NCI-H774 (cell line): ENCODE measurements around the gene INPPL1.

ENCODE experiments used
- DNase-seq: peaks from one replicate; lab custom pipeline; 2025; lab: John Stamatoyannopoulos, UW

The INPPL1 gene

DNA sequence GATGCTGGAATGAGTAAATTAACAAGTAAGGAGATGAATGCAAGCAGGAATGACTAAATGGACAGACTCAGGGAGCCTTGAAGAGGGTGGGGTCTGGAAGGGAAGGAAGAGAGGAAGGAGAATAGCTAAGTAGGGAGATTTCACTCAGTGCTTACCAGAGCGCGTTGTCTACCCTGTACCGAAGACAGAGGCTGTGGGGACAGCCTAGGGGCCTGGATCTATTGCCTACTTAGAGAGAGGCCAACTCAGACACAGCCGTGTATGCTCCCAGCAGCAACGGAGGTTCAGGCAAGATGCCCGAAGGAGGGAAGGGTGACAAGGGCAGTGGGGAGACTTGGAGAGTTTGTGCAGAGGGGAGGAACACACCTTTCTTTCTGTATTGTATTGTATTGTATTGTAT lies 7.9 kb upstream of the INPPL1 start, which contains the start of gene FOLR2:
Gene FOLR2 (plus strand): TSS at position 157 of the 400 bp plus-strand sequence. CDS start 1,791 bp downstream, outside the sequence.
- DNase-seq, result no peak

DNA sequence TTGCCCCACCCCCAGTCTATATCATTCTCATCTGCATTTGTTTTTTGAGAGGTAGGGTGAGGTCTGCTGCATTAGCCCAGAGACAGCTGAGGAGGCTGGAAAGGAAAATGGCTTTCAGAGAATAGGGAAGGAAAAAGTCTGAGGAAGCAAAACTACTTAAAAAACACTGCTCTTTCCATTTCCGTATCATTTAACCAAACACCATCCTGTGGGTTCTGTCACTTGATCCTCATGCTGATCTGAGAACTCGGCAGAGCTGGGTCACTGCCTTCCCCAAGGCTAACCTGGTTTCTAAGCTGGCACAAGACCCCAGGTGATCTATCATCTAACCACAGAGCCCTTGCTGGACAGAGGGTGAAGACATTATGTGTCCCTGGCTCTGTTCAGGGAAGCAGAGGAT lies 6.7 kb upstream of the INPPL1 start:
- DNase-seq, result no peak

DNA sequence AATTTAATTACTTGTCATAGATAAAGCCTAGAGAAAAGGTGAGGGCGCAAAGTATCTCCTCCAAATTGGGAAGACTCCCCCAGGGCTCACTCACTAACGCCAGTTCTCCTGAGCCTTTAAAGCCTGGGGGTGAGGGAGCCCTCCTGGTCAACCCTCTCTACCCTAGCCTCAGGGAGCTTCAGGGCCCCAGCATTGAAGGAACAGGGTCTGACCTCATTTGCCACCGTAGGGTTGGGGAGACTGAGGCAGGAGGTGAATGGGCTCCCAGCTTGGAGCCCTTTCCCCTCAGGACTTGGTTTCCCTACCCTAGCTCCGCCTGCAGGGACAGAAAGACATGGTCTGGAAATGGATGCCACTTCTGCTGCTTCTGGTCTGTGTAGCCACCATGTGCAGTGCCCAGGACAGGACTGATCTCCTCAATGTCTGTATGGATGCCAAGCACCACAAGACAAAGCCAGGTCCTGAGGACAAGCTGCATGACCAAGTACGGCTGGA lies 6.3 kb upstream of the INPPL1 start:
- no peak for DNase-seq

DNA sequence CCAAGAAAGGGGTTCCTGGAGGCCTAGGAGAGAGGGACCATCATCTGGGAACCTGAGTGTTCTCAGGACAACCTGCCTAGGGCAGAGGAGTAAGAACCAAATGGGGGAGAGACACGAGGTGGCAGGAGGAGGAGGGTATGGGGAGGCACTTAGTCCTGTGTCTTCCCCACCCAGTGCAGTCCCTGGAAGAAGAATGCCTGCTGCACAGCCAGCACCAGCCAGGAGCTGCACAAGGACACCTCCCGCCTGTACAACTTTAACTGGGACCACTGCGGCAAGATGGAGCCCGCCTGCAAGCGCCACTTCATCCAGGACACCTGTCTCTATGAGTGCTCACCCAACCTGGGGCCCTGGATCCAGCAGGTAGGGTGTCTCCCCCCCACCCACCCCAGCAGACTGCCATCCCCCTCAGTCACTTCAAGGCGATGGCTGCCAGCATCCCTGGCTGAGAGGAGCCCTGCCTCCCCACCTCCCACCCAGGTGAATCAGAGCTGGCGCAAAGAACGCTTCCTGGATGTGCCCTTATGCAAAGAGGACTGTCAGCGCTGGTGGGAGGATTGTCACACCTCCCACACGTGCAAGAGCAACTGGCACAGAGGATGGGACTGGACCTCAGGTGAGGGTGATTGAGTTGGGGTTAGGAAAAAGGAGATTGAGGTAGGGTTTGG lies 3.7 kb upstream of the INPPL1 start:
- no peak for DNase-seq

DNA sequence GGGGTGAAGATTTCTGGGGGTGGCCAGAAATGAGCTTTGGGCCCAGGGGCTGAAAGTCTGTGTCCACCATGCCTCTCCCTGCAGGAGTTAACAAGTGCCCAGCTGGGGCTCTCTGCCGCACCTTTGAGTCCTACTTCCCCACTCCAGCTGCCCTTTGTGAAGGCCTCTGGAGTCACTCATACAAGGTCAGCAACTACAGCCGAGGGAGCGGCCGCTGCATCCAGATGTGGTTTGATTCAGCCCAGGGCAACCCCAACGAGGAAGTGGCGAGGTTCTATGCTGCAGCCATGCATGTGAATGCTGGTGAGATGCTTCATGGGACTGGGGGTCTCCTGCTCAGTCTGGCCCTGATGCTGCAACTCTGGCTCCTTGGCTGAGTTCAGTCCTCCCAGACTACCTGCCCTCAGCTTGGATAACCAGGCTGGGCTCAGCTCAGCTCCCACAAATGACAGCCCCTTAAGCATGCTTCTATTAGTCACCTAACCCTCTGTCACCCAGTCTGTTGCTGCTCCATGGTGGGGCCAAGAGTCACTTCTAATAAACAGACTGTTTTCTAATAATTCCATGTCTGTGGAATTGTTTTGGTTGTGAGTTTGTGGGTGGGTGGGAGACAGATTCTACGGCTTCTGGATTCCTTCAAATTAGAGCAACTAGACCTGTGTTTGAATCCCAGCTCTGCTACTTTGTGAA lies 3.0 kb upstream of the INPPL1 start:
- DNase-seq, result no peak

DNA sequence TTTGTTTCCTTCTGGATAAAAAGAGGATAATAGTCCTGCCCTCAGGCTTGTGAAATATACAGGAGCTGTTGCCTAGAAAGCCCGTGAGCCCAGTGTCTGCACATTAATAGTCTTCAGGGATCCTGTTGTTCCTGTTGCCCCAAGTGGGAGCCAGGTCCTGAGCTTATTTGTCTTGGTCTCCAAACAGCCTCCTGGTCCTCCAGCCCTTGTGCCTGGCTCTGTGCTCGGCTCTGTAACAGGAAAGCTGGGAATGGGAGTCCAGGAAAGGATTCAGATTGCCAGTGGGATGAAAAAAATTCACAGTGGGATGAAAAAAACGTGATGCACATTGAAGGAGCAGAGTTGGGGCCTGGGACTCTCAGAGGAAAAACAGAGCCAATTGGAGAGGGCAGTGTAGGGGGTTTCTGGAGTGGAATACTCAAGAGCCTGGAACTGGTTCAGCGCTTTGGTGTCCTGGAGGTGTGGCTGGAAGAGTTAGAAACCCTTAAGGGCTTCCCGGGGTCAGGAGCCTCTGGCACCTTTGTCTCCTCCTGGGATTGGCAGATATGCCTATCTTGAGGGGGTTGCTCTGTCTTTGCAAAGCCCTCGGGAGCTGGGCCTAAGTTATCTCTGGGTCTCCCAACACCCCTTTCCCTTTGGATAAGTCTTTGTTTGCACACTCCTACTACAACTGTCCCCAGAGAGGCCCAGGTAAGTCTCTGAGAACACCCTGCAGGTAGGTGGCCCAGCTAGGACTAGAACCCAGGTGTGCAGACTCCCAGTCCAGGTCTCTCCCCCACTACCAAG lies 2.3 kb upstream of the INPPL1 start:
- DNase-seq, result no peak

DNA sequence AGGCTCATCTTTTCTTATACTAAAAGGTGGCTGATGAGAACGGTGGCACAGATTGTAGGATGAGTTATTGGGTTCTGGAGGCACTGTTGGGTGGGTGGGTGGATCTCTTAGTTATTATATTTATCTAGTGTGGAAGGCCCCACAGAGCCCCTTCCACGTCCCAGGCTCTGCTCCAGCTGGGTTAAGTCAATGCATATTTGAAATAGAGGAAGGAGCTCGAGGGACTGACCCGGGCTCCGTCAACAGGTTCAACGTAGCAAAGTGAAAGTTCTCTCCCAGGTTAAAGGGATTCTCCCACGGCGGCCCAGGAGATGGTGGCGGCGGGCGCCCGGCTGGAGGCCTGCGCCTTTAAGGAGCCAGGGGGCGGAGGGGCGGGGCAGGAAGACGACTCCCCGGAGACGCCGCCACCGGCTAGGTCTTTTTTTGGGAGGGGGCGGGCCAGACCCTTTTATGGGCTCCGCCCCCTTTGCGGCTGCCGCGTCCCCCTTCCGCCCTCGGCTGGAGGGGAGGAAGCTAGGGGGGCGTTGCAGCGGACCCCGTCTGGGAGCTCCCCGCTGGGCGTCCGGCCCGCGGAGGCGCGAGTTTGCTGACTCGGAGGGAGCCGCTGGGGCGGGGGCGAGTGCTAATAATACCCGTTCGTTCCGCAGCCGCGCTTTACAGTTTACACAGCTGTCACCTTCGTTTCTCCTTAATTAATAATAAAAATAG lies 1.5 kb upstream of the INPPL1 start:
- DNase-seq, result peak; percentile 92

DNA sequence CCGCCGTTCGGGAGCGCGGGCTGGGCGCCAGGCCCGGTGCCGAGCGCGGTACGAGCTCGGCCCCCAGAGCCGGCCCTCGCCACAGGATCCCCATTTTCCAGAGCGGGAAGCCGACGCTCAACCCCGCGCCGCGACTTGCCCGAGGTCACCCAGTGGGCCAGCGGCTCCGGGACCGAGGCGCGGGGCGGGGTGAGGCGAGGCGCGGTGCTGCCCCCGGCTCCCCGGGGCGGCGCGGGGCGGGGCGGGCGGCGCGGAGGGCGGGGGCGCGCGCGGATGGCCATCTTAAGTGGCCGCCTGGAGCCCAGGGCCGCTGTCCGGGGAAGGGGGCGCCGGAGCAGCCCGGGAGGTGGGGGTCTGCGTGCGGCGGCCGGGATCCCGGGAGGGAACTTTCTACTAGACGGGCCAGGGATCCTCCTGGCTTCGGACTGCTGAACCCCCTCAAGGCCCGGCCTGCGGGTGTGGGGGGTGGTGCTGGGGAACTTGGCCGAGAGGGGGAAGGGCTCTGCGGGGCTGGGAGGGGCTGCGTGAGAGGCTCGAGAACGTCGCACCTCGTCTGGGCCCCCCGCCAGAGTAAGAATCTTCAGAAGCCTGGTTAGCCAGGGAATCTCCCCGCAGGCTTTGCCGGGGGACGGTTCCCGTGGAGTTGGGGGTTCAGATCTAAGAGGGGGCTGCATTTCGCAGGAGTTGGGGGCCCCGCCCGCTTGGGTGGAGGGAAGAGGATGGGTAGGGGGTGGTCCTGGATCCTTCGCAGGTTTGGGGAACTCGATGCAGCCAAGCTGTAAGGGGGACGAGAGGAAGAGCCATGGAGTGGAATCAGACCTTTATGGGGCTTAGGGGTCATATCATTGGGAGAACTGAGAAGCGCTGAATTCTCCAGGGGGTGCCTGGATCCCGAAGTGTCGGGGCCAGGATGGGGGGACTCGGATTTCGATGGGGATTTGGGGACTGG lies 678 bp upstream of the INPPL1 start:
- DNase-seq, result peak; percentile 53

DNA sequence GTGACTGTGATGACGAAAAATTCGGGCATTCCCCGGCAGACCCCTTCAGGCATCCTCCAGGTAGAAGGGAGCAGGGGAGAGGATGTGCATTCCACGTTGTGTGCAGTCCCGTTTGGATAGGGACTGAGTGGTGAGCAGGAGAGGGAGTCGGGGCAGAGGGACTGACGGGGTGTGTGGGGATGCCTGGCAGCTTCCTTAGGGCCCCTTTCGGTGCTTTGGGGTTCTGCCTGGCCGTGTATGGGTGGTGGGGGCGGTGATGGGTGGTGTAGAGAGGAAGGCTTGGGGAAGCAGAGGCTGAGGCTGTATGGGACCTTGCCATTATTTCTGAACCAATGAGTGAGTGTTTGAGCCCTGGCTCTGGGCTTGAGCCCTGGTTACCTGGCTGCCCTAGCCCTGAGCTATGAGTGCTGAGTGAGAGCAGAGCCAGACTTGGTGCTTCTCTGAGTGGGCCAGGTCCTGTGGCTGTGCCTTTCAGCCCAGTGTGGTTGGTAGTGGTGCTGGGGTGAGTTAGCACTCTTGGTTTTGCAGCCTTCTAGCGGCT lies 914 bp downstream of the INPPL1 start:
- no peak for DNase-seq

GRCh38 chr11:72226701-72227100 lies 2.1 kb downstream of the INPPL1 start:
- no peak for DNase-seq

DNA sequence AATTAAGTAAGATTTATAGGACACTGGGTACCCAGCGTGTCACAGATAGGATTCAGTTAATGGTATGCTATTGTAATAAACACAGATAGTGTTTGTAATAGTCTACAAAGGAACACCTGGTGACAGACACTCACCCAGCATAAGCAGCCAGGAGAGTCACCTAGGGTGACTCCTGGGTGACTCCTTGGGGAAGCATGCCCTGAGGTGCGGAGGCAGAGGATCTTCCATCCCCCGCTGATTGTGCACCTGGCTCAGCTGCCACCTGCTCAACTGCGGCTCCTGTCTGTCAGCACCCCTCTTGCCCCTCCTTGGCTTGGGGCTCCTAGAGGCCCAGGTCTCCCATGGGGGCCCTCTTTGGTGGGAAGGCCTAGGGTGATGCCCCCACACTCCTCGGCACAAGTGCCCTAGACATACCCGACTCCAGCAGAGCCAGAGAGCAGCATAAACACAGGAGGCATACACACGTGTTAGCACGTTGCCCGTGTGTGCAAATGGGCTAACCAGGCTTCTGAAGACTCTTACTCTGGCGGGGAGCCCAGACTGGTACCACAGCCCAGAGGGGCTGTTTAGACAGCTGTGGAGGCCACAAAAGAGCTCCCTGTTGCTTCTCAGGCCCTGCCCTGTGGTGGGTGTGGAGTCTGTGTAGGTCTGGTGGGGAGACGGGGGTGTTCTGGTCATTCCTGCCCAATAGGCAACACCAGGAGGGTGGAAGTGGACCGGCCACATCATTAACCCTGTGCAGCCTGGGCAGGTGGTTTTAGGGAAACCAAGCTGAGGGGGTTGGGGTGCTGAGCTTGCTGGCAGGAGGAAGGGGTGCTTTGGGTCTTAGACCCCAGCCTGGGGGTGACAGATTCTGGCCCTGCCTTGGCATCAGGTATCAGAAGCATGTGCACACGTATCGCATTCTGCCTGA lies 3.0 kb downstream of the INPPL1 start:
- peak; percentile 95 for DNase-seq

DNA sequence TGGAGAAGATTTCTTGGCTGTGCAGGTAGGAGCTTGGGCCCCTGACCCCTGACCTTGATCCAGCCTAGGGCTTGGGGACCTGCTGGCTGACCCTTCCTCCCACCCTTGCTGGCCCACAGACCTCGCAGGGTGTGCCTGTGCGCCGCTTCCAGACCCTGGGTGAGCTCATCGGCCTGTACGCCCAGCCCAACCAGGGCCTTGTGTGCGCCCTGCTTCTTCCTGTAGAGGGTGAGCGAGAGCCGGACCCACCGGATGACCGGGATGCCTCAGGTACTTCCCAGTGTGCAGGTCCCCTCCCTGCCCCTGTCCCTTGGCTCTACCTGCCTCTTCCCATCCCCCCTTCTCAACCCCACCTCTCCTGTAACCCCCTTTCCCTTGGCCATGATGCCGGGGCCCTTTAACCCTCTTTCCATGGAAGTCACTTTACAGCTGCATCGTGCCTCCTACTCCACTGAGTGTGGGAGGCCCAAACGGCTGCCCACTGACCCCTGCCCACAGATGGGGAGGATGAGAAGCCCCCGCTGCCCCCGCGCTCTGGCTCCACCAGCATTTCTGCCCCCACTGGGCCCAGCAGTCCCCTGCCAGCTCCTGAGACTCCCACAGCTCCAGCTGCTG lies 3.8 kb downstream of the INPPL1 start:
- DNase-seq, result no peak

DNA sequence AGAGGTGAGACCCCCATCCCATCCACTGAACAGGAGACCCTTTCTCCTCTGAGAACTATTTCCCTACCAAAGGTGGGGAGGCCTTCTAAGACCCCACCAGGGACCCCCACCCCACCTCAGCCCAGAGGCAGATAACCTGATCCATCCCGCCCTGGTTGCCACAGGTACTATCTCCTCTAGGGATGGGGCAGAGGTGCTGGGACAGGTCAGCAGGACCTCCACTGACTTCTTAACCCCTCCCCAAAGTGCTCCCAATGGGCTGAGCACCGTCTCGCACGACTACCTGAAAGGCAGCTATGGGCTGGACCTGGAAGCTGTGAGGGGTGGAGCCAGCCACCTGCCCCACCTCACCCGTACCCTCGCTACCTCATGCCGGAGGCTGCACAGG lies 4.3 kb downstream of the INPPL1 start:
- DNase-seq, result no peak

- DNase-seq, result no peak
Measured at GRCh38 chr11:72229336-72229924, 4.9 kb downstream of the INPPL1 start.

DNA sequence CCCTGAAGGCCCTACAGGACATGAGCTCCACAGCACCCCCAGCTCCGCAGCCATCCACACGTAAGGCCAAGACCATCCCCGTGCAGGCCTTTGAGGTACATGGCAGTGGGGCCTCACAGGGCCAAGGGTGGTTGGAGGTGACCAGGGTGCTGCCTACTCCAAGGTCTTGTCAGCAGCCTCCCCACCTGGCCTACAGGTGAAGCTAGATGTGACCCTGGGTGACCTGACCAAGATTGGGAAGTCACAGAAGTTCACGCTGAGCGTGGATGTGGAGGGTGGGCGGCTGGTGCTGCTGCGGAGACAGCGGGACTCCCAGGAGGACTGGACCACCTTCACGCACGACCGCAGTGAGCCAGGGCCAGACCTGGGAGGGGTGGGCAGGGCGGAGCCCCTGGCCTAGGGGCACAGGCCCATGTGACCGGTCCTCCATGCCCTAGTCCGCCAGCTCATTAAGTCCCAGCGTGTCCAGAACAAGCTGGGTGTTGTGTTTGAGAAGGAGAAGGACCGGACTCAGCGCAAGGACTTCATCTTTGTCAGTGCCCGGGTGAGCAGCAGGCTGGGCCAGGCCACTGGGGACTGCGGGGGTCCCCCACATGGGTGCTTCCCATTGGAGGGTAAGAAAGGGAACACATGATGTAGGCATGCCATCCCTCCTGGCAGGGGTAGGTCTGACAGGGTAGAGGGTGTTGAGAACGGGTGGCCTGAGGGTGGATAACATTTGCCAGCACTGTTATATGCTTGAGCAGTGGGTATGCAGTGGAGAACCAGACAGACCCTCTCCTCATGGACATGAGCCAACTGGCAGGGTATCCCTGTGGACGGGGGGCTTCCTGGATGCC lies 5.6 kb downstream of the INPPL1 start:
- no peak for DNase-seq

DNA sequence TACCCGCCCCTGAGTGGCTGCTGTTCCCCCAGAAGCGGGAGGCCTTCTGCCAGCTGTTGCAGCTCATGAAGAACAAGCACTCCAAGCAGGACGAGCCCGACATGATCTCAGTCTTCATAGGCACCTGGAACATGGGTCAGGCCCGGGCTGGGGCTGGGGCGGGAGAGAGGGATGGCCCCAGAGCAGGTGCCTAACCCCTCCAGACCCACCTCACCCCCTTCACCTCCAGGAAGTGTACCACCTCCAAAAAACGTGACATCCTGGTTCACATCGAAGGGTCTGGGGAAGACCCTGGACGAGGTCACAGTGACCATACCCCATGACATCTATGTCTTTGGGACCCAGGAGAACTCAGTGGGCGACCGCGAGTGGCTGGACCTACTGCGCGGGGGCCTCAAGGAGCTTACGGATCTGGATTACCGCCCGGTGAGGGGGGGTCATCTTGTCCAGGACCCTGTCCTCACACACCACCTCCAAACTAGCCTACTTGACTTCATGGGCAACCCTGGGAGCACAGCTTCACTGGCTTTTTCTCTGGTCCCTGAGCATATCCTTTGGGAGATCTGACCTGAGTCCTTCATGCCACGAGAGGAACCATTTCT lies 6.3 kb downstream of the INPPL1 start:
- no peak for DNase-seq
